GM18861 (cell line): ENCODE measurements around the gene CEP89.
"Not testable (repeated sequence)": the region's sequence is repeated elsewhere in the genome, so short reads cannot be mapped to it uniquely, and the experiment has no call there.

Experiments used
- ATAC-seq: cut with Tn5 transposase; IDR thresholded peaks from one replicate; pipeline ENCODE4 v1.9.1; 2021; ENCODE audit not compliant: unreplicated experiment

CEP89 gene

DNA sequence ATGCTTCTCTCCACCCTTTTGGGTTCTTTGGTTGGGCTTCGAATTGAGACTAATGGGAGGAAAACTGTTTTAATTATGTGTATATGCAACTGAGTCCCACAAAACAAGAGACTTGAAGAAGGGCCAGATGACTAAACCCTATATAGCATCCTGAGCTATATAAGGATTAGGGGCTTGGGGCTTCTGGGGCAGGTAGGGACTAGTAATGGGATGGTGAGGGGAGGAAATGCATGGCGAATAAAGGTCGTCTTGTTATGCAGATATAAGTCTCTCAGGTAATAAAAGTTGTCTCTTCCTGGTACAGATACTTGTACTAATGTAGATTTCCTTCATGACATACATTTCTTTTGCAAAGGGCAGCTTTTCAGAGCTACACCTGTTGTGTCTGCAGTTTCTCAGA is 99.4 kb downstream of the CEP89 start:
- ATAC-seq = no peak

DNA sequence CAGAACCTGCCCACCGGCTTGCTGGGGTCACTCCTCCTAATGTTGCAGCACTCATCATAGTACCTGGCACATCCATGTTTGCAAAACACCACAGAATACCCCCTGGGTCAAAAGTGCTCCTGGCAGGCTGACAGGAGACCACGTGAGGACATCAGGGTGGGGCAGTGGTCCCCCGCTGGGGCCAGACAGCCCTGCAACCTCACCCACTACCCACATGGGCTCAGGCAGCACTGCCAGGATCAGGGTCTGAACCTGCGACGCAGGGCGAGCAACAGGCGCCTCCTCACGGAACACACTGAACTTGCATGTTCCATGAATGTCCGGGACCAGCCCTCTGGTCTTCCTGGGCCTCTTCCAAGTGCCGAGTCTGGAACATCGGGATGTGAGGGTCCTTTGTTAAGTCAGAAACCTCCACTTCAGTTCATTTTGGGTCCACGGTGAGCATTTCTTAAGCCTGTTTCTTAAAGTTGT is 100.7 kb downstream of the CEP89 start:
- no peak for ATAC-seq

DNA sequence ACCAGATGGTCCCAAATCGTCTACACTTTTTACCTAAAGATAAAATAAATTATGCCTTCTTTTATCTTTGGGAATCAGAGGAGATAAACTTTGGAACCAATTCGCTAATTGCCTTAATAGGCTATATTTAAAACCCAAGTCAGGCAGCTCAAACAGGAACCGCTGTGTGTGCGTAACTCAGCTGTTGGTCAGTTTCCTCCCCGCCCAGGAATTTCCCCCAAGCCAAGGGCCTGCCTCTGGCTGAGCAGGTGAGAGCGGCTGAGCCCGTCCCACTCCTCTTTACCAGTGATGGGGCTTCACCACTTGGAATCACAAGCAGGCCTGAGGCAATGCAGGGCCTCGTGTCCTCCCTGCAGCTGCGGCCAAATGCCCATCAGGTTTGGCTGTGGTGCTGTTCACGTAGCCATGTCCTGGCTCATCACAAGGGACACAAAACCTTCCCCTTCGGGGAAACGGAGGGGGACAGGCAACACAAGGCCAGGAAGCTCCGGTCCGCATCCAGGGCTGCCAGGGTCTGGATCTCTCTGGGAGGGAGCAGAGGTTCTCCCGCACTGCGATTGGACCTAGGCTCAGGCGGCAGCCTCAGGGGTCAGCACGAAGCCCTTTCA is 101.7 kb downstream of the CEP89 start:
- ATAC-seq = no peak

DNA sequence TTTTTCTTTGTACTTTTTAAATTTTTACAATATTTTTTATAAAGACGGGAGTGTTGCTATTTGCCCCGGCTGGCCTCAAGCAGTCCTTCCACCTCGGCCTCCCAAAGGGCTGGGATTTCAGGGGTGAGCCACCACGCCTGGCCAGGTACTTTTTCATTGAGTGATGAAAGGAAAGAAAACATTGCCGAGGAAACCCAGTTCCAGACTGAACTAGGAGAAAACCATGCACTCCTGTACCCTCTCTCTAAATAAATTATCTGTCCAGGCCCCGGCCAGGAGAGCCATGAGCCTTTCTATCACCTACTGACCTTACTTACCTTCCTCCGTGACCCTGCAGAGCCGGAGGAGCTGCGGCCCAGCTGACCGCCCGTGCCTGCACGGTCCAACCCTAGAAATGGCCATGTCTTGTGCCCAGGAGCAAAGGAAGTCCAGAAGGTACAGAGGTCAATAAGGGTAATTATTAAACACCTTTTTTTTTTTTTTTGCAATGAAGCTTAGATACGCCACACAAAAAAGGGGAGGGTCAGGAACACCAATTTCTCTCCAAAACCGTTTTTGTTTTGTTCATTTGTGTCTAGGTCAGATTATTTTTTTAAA is 102.3 kb downstream of the CEP89 start, which contains the start of gene SLC7A9:
Gene SLC7A9, minus strand, starts transcription at position 399 of the 597 bp plus-strand sequence. CDS start 1,233 bp downstream, outside the sequence.
- no peak for ATAC-seq

DNA sequence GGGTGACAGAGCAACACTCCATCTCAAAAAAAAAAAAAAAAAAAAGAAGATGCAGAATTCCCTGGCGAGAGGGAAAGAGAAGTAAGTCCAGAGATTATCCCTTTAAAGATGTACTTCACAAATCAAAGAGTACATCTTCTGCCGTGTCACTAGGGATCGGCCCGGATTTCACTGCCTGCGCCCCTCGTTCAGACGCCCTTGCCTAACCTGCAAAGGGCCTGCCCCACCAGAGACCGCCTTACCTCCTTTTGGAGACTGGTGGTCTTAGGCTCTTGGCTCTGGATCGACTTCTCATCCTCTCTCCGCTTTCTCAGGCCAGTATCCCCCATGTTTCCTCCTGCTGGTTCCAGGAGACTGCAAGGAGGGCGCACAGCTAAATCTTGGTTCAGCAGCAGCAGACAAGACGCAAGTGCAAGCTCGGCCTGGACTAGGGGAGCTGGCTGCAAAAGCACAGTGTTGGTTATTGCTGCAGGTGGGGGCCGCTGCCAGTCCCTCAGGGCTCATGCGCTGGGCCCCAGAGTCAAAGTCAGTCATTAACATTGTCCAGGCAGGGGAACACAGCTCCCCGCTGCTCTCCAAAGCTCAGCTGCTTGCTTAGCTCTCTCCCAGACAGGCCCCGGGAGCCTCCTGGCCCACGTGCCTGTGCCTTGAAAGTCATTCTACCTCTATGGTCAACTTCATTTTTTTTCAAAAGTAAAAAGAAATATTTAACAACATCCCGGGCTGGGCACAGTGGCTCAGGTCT is 103.4 kb downstream of the CEP89 start:
- no peak for ATAC-seq

DNA sequence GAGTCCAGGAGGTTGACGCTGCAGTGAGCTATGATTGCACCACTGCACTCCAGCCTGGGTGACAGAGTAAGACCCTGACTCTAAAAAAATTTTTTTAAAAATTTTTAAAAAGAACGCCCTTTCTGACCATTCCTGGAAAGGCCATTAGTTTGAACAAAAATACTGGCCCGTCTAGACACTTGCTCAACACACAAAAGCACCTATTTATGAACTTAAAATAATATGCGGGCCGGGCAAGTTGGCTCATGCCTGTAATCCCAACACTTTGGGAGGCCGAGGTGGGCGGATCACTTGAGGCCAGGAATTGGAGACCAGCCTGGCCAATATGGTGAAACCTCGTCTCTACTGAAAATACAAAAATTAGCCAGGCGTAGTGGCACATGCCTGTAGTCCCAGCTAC is 104.3 kb downstream of the CEP89 start:
- not testable (repeated sequence) for ATAC-seq

DNA sequence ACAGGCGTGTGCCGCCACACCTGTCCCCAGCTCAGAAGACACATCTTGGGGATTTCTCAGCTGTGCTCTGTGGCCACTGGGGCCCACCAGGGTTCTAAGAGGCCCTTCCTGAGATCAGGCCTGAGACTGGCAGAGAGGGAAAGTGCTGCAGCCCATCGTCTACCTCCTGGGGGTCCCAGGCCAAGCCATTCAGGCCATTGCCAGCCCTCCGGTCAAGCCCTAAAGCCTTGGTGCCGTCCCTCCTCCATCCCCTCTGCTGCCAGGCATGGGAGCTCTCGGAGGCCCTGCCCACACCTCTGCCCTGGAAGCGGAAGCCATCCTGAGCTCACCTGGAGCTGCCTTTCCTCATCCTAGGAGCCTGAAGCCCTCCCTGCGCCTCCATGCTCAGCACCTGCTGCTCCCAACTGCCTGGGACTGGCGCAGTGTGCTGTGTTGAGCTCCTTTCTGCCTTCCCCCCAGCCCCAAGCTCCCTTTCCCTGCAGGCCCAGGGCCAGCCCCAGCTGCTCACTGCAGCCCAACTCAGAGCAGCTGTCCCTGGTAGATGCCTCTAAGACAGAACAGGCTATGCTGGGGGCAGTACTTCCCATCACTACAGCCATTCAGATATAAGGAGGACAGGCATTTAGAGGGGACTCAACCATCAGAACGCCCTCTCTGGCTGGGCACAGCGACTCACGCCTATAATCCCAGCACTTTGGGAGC is 105.0 kb downstream of the CEP89 start:
- ATAC-seq = no peak

DNA sequence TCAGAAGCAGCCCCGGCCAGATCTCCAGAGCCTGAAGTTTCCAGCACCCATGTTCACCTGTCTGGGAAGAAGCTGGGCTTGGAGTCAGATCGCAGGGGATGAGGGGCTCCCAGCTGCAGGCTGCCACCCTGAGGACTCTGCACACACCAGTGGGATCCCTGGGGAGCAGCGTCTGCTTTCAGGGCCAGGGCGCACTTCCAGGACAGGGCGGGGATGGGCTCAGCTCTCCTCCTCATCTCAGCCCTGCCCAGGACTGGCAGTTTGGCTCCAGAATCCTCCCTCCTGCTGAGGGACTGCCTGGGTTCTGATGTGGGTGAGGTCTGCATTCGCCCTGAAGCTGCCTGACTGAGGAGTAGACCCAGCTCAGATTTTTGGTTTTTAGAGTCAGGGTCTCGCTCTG is 105.7 kb downstream of the CEP89 start:
- no peak for ATAC-seq

DNA sequence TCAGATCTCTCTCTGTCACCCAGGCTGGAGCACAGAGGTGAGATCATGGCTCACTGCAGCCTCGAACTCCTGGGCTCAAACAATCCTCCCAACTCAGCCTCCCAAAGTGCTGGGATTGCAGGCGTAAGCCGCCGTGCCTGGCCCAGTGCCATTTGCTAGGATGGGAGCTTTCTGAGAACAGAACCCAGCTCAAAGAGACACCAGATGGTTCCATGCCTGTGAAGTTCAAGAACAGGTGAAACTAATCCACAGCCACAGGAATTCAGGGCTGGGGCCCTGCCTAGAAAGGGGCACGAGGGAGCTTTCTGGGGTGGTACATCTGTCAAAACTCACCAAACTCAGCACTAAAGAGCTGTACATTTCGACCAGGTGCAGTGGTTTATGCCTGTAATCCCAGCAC is 106.4 kb downstream of the CEP89 start:
- no peak for ATAC-seq

DNA sequence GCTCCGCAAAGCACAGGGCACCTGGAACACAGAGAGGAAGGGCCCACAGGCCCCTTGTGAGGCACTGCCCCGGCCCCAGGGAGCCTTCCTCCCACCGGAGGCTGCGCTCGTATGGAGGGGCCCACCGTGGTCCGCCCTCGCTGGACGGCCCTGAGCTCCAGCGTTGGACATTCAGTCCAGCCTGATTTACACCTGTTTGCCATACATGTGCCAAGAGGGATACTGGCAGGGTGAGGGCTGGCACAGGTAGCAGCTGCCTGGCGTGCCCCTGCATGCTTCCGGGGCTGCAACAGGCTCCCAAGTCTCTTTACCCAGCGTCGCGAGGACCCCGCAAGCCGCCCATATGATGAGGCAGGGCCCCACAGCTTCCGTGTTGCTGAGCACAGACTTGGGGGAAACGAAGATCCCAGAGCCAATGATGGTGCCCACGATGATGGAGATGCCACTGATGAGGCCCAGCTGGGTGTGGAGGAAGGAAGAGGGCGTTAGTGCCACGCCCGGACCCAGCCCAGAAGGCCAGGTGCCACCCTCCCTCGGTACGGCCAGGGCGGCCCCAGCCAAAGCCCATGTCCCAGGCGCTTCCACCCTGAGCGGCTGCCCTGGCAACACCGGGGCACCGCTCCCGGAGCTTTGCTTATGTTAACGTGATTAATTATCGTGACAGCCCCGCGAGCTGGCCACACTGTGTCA is 107.3 kb downstream of the CEP89 start:
- no peak for ATAC-seq

DNA sequence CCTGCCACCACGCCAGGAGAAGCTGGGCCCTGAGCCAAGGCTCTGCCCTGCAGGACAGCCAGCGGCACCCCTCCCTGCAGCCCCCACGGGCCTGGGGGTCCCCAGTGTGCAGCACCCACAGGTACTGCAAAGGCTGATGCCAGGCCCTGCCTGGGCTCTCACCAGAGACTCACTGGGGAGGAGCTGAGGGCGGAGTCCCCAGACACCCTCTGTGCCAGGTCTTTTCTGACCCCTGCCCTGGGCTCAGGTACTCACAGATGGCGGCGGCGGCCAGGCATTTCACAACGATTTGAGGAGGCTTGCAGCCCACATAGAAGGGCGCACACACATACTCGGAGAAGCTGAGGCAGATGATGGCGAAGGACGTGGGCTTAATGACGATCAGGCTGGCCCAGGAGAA is 107.9 kb downstream of the CEP89 start:
- ATAC-seq = no peak

DNA sequence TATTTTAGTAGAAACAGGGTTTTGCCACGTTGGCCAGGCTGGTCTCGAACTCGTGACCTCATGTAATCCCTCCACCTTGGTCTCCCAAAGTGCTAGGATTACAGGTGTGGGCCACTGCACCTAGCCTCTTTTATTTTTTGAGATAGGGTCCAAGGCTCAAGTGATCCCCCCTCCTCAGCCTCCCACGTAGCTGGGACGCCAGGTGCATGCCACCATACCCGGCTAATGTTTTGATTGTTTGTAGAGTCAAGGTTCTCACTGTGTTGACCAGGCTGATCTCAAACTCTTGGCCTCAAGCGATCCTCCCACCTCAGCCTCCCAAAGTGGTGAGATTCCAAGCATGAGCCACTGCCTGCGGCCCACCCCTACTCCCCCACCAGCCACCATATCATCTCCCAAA is 108.5 kb downstream of the CEP89 start:
- no peak for ATAC-seq

DNA sequence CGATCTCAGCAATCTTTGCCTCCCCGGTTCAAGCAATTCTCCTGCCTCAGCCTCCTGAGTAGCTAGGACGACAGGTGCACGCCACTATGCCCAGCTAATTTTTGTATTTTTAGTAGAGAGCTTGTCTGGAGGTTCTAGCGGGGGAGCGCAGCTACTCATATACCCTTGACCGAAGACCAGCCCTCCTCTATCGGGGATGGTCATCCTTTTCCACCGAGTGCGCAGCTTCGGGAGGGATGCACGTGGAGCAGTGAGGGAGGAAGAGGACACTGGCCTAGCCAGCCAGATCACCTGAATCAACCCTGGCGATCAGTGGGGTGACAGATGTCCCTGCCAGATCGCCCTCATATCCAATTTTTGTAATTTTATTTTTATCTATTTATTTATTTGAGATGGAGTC is 109.0 kb downstream of the CEP89 start:
- ATAC-seq = no peak

DNA sequence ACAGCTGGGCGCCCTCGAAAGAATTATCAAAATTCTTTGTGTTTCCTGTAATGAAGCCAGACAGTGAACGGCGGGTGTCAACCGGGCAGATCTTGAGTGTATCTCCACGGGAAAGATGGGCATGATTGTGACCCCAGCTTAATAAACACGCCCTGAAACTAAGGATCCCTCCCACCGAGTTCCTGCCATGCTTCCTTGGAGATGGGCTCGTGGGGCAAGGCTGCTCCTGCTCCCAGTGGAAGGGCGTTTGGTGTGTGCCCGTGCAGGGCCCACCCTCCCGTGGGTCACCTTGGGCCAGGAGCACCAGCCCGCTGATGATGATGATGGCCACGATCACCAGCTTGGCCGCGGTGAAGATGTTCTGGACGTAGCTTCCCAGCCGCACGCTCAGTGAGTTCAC is 109.6 kb downstream of the CEP89 start:
- ATAC-seq = no peak

DNA sequence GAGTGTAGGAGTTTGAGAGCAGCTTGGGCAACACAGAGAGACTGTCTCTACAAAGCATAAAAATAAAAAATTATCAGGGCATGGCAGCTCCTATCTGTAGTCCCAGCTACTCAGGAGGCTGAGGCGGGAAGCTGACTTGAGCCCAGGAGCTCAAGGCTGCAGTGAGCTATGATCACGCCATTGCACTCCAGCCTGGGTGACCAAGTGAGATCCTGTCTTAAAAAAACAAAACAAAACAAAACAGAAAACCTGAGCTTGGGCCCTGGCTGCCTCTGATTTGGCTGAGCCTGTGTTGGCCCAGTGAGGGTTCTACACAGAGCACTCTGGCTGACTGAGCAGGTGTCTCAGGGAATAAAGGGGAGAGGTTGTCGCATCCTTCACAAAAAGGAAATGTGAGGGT is 110.2 kb downstream of the CEP89 start:
- ATAC-seq = no peak

DNA sequence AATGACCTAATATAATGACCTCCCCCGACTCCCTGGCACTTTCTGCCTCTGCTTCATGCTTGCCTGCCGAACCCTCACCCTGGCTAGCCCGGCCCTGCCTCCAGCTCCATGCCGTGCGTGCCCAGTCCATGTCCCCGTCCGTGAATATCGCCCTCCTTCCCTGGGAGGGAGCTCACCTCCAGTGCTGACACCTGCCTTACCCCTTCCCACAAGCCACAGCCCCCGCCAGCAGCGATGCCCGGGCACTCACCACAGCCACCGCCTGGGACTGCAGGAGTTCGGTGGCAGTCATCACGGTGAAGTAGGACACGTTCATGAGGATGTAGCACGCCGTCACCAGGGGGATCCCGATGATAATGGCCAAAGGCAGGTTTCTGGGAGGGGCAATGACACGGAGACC is 112.2 kb downstream of the CEP89 start:
- ATAC-seq = no peak

DNA sequence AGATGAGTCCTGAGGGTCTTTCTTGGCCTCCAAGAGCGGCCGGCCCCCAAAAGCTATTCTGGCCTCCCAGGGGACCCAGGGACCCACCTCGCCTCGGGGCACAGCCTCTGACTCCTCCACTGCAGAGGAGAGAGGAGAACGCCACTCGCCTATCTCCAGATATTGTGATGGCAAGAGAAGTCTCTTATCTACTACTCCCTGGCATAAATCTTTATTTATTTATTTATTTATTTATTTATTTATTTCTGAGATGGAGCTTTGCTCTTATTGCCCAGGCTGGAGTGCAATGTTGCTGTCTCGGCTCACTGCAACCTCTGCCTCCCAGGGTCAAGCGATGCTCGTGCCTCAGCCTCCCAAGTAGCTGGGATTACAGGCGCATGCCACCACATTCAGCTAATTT is 113.2 kb downstream of the CEP89 start:
- no peak for ATAC-seq

DNA sequence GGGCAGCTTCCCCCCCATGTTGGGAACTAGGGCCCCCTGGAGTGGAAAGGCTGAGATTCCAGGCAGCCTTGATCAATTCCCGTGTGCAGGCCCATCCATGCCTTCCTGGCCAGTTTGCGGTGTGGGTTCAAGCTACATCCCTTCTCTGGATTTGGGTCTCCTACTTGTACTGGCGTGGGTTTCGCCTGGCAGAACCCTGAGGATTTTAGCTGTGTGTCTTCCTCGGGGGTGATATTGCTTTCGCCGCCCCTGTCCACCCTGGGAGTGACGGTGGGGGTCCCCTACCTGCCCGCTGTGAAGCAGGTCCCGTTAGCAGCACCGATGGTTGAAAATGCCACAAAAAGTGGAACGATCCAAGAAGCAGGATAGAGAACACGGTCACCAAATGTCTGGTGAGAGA is 113.6 kb downstream of the CEP89 start:
- no peak for ATAC-seq

DNA sequence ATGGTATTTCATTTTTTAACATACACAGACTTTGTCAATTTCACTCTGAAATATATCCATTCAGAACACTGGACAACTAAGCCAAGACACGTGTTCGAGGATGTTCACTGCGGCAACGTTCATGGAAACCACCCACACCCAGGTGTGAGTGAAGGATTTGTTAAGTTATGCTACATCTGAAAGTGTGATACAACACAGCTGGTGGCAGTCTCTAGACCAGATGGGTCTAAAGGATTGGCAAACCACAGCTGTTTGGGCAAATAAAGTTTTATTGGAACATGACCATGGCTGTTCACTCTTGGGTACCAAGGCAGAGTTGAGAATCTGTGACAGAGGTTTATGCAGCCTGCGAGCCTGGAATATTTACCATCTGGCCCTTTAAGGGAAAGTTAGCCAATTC is 114.2 kb downstream of the CEP89 start:
- no peak for ATAC-seq

DNA sequence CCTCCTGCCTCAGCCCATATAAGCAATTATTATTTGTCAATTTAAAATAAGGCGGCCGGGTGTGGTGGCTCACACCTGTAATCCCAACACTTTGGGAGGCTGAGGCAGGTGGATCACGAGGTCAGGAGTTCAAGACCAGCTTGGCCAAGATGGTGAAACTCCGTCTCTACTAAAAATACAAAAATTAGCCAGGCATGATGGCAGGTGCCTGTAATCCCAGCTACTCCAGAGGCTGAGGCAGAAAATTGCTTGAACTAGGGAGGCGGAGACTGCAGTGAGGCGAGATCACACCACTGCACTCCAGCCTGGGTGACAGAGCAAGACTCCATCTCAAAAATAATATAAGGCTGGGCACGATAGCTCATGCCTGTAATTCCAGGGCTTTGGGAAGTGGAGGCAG is 114.9 kb downstream of the CEP89 start:
- not testable (repeated sequence) for ATAC-seq

DNA sequence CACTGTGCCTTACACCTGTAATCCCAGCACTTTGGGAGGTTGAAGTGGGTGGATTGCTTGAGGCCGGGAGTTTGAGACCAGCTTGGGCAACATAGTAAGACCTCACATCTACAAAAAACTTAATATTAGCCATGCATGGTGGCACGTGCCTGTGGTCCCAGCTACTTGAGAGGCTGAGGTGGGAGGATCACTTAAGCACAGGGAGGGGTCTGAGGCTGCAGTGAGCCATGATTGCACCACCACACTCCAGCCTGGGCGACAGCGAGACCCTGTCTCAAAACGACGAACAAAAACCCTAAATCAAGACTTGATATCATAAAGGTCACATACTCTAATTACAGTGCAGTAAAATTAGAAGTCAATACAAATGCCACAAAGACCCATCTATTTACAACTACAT is 119.5 kb downstream of the CEP89 start:
- ATAC-seq = no peak
